ENCODE results near the gene ZDHHC4.
"Not testable (repeated sequence)": the region's sequence is repeated elsewhere in the genome, so short reads cannot be mapped to it uniquely, and the experiment has no call there.

ZDHHC4 gene

GRCh38 chr7:6630007-6630849 is 53.0 kb downstream of the ZDHHC4 start:
- FAIRE-seq = no peak
- DNase-seq (ENCODE audit: extremely low spot score, insufficient read length, low read depth) = no peak

GRCh38 chr7:6631605-6632004 is 54.4 kb downstream of the ZDHHC4 start:
- no peak for DNase-seq (ENCODE audit: extremely low spot score, insufficient read length, low read depth)
- FAIRE-seq = no peak

- DNase-seq (ENCODE audit: extremely low spot score, insufficient read length, low read depth) (no peak), FAIRE-seq (no peak)
Measured at GRCh38 chr7:6634021-6634420, 56.8 kb downstream of the ZDHHC4 start.

GRCh38 chr7:6634971-6635370 is 57.7 kb downstream of the ZDHHC4 start:
- not testable (repeated sequence) for DNase-seq (ENCODE audit: extremely low spot score, insufficient read length, low read depth); FAIRE-seq

GRCh38 chr7:6636741-6637543 is 59.7 kb downstream of the ZDHHC4 start, which contains the start of gene ZNF316:
ZNF316 (plus strand) TSS chr7:6637318; CDS start chr7:6642410, 5,092 bp downstream.
- FAIRE-seq (no peak), DNase-seq (ENCODE audit: extremely low spot score, insufficient read length, low read depth) (peak; percentile 88)

- FAIRE-seq (peak; percentile 54), DNase-seq (ENCODE audit: extremely low spot score, insufficient read length, low read depth) (peak; percentile 78)
Measured at GRCh38 chr7:6637544-6638229, 60.4 kb downstream of the ZDHHC4 start.

Measured in GM18507 (cell line).